Measurements from ENCODE around the gene MYF5.

DNA sequence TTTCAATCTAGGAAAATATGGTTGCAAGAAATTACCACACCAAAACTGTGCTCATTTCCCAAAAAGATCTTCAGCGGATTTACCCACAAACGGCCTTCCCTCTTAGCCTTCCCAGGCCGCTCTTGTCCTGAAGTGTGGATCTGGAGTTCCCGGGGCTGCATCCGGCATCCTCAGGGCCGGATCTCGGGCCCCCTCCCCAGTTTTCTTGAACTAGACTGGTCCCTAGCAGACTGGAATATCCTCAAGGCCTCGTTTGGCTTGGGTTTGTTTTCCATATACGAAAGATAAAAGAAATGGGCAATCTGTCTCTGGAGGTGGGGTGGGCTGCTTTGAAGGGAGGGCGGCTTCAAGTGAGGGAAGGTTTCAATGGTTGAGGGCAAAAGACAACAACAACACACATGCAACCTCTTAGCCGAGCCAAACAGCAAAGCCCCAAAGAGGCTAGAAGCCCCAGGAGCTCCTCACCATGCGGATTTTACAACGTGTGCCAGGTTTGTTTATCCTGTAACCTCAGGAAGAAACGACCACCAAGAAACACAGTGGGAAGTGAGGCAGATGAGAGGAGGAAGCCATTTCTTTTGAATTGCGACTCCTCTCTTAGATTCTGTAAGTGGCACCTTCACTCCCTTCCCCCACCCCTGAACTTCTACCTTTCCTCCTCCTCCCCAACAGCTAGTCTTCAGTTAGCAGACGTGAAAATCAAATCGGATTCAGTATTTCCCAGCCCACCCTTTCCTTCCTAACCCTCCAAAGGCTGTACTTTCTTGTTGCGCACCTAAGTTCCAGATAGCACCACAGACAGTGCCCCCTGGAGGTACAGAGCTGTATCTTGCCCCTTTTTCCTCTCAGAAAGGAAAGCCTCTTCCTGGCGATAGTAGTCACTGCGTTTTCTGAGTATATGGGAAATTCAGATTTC lies 6.6 kb upstream of the MYF5 start:
- TF ChIP-seq HHEX (CRISPR knock-in tag; IDR thresholded peaks at IDR 0.05) (no peak), POLR2A (IDR thresholded peaks at IDR 0.05; ENCODE audit: insufficient read depth in 1 of 2, low read depth in 2 of 2, low read length in 2 of 2) (no peak), FIP1L1 (IDR thresholded peaks at IDR 0.05; ENCODE audit: borderline replicate concordance, insufficient read depth, low read depth, low read length) (no peak), GABPA (IDR thresholded peaks at IDR 0.05; ENCODE audit: low read depth, low read length) (no peak), GABPA (CRISPR knock-in tag; IDR thresholded peaks at IDR 0.05; ENCODE audit: low read depth) (no peak), NR2F2 (IDR thresholded peaks at IDR 0.05; ENCODE audit: borderline replicate concordance, low read depth) (no peak), KDM1A (CRISPR knock-in tag; IDR thresholded peaks at IDR 0.05) (no peak)
- TF ChIP-seq, protein P1, sequence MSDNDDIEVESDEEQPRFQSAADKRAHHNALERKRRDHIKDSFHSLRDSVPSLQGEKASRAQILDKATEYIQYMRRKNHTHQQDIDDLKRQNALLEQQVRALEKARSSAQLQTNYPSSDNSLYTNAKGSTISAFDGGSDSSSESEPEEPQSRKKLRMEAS (IDR thresholded peaks at IDR 0.05), result no peak
- TF ChIP-seq, protein P2, sequence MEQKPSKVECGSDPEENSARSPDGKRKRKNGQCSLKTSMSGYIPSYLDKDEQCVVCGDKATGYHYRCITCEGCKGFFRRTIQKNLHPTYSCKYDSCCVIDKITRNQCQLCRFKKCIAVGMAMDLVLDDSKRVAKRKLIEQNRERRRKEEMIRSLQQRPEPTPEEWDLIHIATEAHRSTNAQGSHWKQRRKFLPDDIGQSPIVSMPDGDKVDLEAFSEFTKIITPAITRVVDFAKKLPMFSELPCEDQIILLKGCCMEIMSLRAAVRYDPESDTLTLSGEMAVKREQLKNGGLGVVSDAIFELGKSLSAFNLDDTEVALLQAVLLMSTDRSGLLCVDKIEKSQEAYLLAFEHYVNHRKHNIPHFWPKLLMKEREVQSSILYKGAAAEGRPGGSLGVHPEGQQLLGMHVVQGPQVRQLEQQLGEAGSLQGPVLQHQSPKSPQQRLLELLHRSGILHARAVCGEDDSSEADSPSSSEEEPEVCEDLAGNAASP (CRISPR knock-in tag; IDR thresholded peaks at IDR 0.05; ENCODE audit: borderline replicate concordance), result no peak
- TF ChIP-seq, protein P3, sequence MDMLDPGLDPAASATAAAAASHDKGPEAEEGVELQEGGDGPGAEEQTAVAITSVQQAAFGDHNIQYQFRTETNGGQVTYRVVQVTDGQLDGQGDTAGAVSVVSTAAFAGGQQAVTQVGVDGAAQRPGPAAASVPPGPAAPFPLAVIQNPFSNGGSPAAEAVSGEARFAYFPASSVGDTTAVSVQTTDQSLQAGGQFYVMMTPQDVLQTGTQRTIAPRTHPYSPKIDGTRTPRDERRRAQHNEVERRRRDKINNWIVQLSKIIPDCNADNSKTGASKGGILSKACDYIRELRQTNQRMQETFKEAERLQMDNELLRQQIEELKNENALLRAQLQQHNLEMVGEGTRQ (IDR thresholded peaks at IDR 0.05; ENCODE audit: low read depth, low read length), result no peak
- TF ChIP-seq, protein P3 (CRISPR knock-in tag; IDR thresholded peaks at IDR 0.05; ENCODE audit: borderline replicate concordance), result no peak
